GM18873 (cell line): ENCODE measurements around the gene AAK1.
A peak's percentile ranks its signal among the peaks of the same experiment; 100 is the strongest.
"Not testable (repeated sequence)": the region's sequence is repeated elsewhere in the genome, so short reads cannot be mapped to it uniquely, and the experiment has no call there.

Experiments used
- ATAC-seq: cut with Tn5 transposase; IDR thresholded peaks from one replicate; pipeline ENCODE4 v1.9.1; 2021; ENCODE audit warnings: mild to moderate bottlenecking, moderate library complexity, moderate number of reproducible peaks; ENCODE audit not compliant: unreplicated experiment, low FRiP score

Gene AAK1

DNA sequence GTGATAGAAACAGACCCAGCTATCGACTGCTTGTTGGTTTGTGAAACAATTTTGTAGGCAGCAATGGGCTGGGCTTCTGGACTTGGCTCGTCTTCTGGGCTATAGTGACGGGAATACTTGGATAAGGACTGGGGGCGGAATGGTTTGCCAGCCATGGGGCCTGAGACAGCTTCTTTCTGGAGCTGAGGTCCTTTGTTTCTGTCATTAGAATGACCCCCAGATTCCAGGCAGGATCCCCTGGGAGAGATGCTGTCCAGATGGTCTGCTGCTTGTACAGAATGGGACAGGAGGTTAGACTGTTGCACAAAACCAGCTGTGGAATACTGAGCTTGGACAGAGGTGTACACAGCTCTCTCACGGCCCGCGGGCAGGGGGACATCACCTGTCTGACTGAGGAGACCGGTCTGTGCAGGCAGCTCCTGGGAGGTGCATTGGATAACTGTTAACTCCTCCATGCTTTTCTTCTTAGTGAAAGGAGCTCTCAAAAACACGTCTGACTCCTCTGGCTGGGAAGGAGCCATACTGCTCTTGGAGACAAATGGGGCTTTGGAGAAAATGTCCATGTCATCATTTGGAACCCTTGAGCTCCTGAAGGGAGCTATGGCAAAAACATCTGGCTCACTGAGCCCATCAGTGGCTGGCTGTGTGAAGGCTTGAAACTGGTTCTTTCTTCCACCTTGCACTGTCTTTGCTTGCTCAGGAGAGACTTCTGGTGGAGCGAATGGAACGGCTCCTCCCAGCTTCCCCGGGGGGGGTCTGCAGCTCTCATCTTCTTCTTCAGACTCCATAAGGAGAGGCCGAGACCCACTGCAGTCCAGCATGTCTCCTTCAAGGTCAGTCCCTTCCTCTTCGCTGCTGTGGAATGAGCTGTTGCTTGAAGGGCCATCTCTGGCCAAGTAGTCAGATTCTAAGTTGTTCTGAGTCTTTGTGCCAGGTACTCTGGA is 177.8 kb downstream of the AAK1 start:
- no peak for ATAC-seq

DNA sequence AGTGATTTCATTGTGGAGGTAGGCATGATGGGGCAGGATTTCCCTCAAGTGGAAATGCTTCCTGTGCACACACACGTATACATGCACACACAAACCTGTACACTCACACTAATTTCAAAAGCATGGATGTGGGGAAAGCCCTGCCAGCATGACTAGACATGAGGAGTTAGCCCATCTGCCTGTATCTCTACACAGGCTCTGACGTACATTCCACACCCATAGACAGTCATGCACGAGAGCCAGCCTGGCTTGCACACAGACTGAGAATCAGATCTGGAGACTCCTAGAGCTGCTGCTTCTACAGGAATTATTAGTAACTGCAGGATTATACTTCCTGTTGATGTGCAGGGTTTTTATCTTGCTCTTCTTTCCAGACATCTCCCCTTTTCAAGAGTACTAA is 179.0 kb downstream of the AAK1 start:
- ATAC-seq: no peak

DNA sequence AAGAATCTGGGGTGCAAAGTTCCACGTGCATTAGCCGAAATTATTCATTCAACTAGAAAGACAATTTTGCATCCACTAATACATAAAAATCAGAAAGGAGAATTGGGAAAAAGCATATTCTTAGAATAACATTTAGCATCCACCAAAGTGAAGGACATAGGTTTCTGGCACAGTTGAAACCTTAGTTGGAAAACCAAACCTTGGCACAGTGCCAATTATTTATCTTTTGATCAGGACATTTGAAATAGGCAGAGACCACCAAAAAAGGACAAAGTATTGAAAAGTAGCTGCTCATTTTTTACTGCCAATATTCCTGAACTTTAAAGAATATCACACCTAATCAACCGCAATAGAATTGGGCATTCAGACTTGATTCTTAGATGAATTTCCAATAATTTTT is 180.8 kb downstream of the AAK1 start:
- ATAC-seq: no peak

- no peak for ATAC-seq
Measured at GRCh38 chr2:69461404-69461803, 182.1 kb downstream of the AAK1 start.

DNA sequence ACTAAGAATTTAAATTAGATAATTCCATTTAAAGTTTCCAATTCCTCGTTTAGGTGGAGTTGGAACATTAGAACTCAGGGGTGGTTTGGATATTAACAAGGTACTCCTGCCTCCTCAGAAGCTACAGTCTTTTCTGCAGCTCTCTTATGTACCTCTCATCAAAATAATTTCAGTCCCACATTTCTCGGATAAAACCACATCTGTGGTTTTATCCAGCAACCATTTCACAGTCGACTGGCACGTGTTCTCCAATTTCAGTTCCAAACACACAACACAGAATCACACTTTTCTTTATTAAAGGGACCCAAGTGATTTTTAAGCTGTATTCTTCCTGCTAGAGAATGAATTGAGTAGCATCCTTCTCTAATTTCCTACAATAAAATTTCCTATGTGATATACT is 183.6 kb downstream of the AAK1 start:
- ATAC-seq: no peak

DNA sequence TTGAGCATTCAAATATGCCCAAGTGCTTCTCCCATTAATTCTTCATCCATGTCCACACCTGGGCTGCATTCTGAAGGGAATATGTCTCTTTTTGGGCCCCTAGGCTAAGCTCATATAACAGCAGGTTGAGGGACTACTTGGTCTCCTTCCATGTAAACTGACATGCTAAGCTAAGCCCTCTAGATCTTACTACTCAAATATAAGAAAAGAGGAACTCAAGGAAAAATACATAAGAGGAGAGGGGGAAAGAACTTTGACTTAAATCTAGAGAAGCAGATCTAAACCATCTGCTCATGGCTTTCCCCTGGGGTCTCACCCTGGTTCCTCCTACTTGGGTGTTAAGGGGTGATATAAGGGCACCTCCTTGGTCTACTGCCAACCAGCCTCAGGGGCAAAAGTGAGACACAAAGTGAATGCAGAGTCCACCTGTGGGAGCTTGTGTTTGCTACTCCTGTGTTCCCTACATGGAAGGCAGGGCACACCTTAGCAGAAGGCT is 186.5 kb downstream of the AAK1 start:
- ATAC-seq: no peak

GRCh38 chr2:69456154-69456553 is 187.4 kb downstream of the AAK1 start:
- ATAC-seq: no peak

- ATAC-seq: no peak
Measured at GRCh38 chr2:69454976-69455375, 188.6 kb downstream of the AAK1 start.

DNA sequence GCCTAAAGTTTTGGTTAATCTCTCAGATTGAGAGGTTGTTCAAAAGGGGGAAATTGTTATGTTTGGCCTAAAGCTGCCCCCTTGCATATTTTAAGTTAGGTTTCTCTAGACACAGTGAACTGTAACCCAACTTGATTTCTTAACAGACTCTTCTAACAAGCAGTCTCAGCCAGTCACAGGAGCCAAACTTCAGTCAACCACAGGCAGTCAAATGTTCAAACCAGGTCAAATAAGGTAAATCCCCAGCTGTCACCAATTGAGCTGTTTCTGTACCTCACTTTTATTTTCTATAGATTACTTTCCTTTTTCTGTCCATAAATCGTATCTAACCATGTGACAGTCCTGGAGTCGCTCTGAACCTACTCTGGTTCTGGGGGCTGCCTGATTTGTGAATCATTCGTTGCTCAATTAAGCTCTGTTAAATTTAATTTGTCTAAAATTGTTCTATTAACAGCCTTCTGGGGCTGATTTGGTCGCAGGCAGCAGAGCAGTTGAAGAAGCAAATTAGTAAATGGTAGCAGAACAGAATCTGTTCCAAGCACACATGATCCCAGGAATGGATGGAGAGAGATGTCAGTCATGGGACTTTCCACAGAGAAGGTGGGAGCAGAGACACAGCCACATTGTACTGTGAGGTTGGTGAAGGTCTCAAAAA is 189.9 kb downstream of the AAK1 start:
- ATAC-seq: no peak

DNA sequence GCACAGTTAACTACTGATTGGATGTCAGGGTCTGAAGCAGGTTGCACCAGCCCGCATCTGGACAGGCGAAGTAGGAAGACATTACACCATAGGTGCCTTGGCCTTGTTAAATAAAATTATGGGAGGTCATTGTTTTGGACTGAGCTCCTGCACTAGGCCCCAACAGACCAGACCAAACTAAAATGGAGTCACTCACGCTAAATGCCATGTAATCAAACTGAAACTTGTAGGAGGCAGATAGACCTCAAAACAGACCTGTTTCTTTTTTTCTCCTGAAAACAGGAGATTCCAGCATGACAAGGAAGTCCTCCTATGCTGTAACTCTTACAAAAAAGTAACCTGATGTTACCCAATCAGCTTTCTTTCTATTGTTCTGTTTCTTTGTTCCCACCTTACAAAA is 190.9 kb downstream of the AAK1 start:
- ATAC-seq: no peak

- no peak for ATAC-seq
Measured at GRCh38 chr2:69450735-69451416, 192.7 kb downstream of the AAK1 start.

DNA sequence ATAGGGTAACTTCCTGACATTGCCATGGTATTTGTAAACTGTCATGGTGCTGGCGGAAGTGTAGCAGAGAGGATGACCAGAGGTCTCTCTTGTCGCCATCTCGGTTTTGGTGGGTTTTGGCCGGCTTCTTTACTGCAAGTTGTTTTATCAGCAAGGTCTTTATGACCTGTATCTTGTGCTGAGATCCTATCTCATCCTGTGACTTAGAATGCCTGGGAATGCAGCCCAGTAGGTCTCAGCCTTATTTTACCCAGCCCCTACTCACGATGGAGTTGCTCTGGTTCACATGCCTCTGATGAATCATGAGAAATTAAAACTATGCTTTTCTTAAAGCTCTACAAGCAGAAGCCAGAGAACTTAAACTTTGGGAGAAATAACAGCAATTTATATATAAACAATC is 193.6 kb downstream of the AAK1 start:
- ATAC-seq: no peak

- ATAC-seq: not testable (repeated sequence)
Measured at GRCh38 chr2:69443673-69444072, 199.9 kb downstream of the AAK1 start.

DNA sequence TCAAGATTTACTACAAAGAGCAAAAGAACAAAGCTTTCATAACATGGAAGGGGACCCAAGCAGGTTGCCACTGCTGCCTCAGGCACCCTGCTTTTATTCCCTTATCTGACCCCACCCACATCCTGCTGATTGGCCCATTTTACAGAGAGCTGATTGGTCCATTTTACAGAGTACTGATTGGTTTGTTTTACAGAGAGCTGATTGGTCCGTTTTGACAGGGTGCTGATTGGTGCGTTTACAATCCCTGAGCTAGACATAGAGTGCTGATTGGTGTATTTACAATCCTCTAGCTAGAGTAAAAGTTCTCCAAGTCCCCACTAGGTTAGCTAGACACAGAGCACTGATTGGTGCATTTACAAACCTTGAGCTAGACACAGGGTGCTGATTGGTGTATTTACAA is 204.0 kb downstream of the AAK1 start:
- not testable (repeated sequence) for ATAC-seq

DNA sequence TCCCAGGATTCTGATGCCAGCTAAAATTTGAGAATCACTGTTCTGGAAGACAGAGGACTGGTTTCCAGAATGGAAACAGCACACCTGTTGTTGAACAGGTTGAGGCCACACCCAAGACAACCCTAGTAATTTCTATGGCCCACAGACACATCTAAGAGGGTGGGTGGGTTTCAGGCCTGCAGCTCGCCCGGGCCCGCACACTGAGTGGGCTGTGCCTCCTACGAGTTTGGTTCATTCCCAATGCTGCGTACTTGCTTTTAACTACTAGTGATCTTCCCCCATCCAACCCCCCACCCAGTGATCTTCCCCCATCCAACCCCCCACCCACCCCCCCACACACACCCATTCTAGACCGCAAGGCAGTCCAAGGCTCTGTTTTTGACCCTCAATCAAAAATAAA is 205.0 kb downstream of the AAK1 start:
- ATAC-seq: no peak

GRCh38 chr2:69437751-69438154 is 205.8 kb downstream of the AAK1 start:
- no peak for ATAC-seq

DNA sequence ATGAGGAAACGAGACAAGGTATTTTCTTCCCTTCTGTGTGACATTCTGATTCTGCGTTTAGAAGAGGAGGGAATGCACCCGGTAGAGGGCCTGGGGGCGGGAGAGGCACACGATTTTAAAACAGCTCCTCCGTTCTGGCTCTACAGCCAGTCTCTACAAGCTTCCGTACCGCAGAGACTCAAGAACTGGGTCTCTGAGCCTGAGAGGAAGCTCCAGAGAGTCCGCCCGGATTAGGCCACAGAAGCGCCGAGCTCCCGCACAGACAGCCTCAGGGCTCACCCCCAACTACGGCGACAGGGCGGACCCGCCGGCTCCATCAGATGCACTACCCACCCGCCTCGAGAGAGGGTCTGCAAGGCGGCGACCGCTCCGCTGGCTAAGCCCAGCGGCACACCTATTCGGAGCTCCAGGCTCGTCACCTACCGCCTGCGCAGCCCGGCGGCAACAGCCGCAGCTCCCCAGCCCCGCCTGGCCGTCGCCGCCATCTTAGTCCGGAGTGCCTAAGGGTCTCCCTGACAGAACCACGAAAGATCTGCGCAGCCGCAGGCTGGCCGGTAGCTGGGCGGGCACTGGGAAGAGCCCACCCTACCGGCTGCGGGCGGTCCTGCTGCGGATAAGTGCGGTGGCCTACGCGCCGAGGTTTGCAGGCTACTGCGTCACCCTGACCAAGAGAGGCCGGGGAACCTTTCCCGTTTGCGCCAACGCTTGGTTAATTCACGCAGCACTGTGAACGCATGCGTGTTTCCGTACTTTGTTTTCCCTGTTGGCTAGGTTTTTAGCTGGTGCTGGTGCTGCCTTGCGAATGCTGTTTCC is 206.4 kb downstream of the AAK1 start, which contains the start of gene NFU1:
Gene NFU1 (minus strand): TSS at position 498 of the 813 bp plus-strand sequence. CDS start 13 bp downstream, at position 485.
- ATAC-seq: peak; percentile 91

DNA sequence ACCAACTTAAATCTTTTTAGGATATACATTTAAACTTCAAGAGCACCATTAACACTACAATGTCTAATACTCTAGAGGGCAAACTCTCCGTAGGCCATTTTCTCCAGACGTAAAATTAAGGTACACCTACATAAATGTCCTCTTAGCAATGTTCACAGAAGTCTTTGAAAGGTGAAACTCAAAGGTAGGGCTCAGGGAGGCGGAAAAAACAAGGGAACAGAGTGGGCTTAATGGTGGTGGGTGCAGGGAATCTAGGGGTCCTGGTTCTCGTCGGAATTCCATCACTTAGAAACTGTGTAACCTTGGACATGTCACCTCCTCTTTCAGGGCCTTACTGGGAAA is 207.0 kb downstream of the AAK1 start:
- peak; percentile 3 for ATAC-seq

DNA sequence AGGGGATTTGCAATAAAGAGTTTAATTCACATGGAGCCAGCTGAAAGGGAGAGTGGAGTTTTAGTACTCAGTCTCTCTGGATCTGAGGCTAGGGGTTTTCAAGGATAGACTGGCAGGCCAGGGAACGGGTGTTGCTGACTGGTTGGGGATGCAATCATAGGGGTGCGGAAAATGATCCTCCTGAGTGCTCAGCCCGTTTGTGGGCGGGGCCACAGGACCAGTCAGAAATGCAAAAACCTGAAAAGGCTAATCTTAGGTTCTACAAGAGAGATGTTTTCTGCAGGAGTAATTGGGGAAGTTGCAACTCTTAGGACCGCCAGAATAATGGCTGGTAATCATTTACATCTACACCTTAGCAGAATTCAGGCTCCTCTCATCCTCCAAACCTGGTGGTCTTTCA is 208.8 kb downstream of the AAK1 start:
- ATAC-seq: no peak

DNA sequence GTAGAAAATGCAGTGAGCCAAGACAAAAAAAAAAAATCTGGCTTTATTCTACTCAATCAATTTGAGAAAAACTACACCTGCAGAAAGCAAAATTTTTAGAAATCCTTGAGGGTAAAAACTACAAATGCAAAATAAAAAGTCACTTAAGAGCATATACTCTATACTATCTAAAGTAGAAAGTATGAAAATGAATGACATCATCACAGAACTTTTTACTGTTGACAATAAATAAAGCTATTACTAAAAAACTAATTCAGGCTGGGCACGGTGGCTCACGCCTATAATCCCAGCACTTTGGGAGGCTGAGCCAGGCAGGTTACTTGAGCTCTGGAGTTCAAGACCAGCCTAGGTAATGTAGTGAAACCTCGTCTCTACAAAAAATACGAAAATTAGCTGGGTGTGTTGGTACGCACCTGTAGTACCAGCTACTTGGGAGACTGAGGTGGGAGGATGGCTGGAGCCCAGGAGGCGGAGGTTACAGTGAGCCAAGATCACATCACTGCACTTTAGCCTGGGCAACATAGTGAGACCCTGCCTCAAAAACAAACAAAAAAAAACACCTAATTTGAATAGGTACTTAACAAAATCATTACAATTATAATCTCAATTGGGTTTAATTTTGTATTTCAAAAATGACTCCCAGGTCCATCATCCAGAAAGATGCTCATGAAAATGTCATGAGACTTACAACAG is 213.9 kb downstream of the AAK1 start:
- ATAC-seq: no peak
